OCI-LY7 (cell line): ENCODE data around the gene TMEM18.

Source experiments
- CTCF ChIP-seq: fragments of 200-600 bp; sonication (generic); conservative IDR thresholded peaks from 2 replicates; pipeline ENCODE4 v1.5.1; 2014; ENCODE audit warnings: mild to moderate bottlenecking, antibody characterized with exemption, low read length, moderate library complexity, mixed read lengths
- EZH2phosphoT487 ChIP-seq: fragments of 200-600 bp; sonication (generic); IDR thresholded peaks from 2 replicates; pipeline ENCODE4 v1.6.1; 2018; ENCODE audit warnings: low read depth, borderline replicate concordance, mild to moderate bottlenecking, mixed run types, antibody characterized with exemption, low read length, moderate library complexity, mixed read lengths

GRCh38 chr2:678964-679363, 1.8 kb upstream of the TMEM18 start:
- TF ChIP-seq CTCF (no peak), EZH2phosphoT487 (no peak)
